Measurements from ENCODE around the gene ERC2.

The ERC2 gene

DNA sequence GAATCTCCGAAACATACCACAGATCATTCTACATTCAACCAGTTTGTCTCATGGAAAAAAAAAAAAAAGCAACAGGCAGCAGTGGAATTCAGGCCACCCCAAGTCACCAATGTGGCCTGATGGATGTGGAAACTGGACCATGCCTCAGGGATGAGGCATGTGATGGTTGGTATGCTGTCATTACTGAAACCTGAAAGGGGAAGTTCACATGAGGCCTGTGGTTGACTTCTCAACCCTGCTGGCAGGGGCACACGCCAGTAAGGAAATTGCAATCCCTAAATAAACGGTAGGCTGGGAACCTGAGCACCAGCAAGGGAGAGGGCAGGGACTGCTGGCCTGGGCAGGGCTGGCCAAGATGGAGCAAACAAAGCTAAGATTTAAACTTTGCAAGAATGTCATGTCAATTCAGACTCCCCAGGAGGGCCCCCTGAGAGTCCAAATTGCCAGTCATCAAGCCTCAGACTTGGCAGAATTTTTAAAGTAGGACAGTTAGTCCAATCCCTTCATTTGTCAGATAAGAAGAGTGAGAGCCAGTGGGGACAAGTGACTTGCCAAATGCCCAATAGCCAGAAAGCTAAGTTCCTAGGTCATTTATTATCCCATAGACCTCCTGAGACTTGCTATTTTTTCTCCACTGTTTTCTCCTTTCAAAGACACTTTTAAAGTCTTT lies 310.4 kb downstream of the ERC2 start:
- no peak for DNase-seq (ENCODE audit: extremely low read depth, low read depth)
- TF ChIP-seq, protein P1, sequence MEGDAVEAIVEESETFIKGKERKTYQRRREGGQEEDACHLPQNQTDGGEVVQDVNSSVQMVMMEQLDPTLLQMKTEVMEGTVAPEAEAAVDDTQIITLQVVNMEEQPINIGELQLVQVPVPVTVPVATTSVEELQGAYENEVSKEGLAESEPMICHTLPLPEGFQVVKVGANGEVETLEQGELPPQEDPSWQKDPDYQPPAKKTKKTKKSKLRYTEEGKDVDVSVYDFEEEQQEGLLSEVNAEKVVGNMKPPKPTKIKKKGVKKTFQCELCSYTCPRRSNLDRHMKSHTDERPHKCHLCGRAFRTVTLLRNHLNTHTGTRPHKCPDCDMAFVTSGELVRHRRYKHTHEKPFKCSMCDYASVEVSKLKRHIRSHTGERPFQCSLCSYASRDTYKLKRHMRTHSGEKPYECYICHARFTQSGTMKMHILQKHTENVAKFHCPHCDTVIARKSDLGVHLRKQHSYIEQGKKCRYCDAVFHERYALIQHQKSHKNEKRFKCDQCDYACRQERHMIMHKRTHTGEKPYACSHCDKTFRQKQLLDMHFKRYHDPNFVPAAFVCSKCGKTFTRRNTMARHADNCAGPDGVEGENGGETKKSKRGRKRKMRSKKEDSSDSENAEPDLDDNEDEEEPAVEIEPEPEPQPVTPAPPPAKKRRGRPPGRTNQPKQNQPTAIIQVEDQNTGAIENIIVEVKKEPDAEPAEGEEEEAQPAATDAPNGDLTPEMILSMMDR (IDR thresholded peaks at IDR 0.05; ENCODE audit: low read depth, low read length, missing control alignments), result no peak
- H3K4me3 ChIP-seq (replicated peaks; ENCODE audit: low read depth, low read length), result no peak overlapping the region

DNA sequence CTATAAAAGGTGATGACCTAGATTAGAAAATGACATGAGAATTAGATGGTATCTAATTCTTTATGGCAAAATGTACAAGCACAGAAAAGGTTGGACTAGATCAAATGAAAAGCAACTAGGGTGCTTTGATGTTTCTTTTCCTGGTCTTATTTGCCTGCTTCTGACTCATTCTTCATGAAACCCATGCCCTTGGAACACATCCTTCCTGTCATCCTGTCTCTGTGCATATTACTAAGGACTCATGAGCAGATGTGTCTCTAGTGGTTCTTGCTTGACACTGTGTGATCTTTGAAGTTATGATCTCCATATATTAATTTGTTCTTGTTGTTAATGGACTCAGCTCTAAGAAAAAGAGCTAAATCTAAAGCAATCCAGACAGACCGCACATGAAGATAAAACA lies 314.0 kb downstream of the ERC2 start:
- TF ChIP-seq, protein P1 (IDR thresholded peaks at IDR 0.05; ENCODE audit: low read depth, low read length, missing control alignments), result no peak
- H3K4me3 ChIP-seq (replicated peaks; ENCODE audit: low read depth, low read length), result no peak overlapping the region
- DNase-seq (ENCODE audit: extremely low read depth, low read depth), result no peak

GRCh38 chr3:56147354-56147753 lies 320.9 kb downstream of the ERC2 start:
- TF ChIP-seq, protein P1 (IDR thresholded peaks at IDR 0.05; ENCODE audit: low read depth, low read length, missing control alignments), result no peak
- no peak for DNase-seq (ENCODE audit: extremely low read depth, low read depth)

GRCh38 chr3:56145410-56145809 lies 322.9 kb downstream of the ERC2 start:
- DNase-seq (ENCODE audit: extremely low read depth, low read depth), result no peak
- no peak overlapping the region for H3K4me3 ChIP-seq (replicated peaks; ENCODE audit: low read depth, low read length)
- TF ChIP-seq, protein P1 (IDR thresholded peaks at IDR 0.05; ENCODE audit: low read depth, low read length, missing control alignments), result no peak

More at GRCh38 chr3:56147354-56147753, 320.9 kb downstream of the ERC2 start:
- H3K4me3 ChIP-seq (replicated peaks; ENCODE audit: low read depth, low read length), result no peak overlapping the region

GRCh38 chr3:56144805-56145204 lies 323.5 kb downstream of the ERC2 start:
- TF ChIP-seq, protein P1 (IDR thresholded peaks at IDR 0.05; ENCODE audit: low read depth, low read length, missing control alignments), result no peak
- no peak overlapping the region for H3K4me3 ChIP-seq (replicated peaks; ENCODE audit: low read depth, low read length)
- no peak for DNase-seq (ENCODE audit: extremely low read depth, low read depth)

- TF ChIP-seq, protein P1 (IDR thresholded peaks at IDR 0.05; ENCODE audit: low read depth, low read length, missing control alignments), result no peak
- no peak overlapping the region for H3K4me3 ChIP-seq (replicated peaks; ENCODE audit: low read depth, low read length)
- no peak for DNase-seq (ENCODE audit: extremely low read depth, low read depth)
Observed at GRCh38 chr3:56137415-56137814, 330.9 kb downstream of the ERC2 start.

- H3K4me3 ChIP-seq (replicated peaks; ENCODE audit: low read depth, low read length), result no peak overlapping the region
- TF ChIP-seq, protein P1 (IDR thresholded peaks at IDR 0.05; ENCODE audit: low read depth, low read length, missing control alignments), result no peak
- no peak for DNase-seq (ENCODE audit: extremely low read depth, low read depth)
Observed at GRCh38 chr3:56136514-56136913, 331.8 kb downstream of the ERC2 start.
